GM21381 (cell line): Measurements from ENCODE around the gene FAM228A.

Experiments
- ATAC-seq: cut with Tn5 transposase; IDR thresholded peaks from one replicate; pipeline ENCODE4 v1.9.1; 2021; ENCODE audit warnings: mild to moderate bottlenecking, moderate library complexity; ENCODE audit not compliant: unreplicated experiment

FAM228A gene

GRCh38 chr2:24222946-24223345 lies 48.1 kb downstream of the FAM228A start:
- no peak for ATAC-seq

- ATAC-seq: no peak
Observed at GRCh38 chr2:24225499-24226242, 50.8 kb downstream of the FAM228A start.

DNA sequence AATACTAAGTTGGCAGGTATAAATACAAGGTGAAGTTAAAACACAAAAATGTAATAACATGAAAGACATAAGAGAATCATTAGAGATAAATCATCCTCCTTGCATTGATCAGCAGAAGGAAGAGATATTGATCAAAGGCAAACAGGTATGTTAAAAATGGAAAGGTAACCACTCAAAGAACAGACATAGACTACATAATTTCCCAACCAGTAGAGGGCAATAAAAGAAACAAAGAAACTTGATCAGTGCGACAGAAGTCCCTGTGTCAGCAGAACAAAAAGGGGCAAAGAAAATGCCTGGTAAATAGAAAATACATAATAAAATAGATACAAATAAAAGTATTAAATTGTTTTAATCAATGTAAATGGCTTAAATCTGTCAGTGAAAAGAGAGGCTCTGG lies 53.6 kb downstream of the FAM228A start:
- ATAC-seq: no peak

- no peak for ATAC-seq
Observed at GRCh38 chr2:24231461-24231881, 56.6 kb downstream of the FAM228A start.

- no peak for ATAC-seq
Observed at GRCh38 chr2:24233321-24233720, 58.5 kb downstream of the FAM228A start.

DNA sequence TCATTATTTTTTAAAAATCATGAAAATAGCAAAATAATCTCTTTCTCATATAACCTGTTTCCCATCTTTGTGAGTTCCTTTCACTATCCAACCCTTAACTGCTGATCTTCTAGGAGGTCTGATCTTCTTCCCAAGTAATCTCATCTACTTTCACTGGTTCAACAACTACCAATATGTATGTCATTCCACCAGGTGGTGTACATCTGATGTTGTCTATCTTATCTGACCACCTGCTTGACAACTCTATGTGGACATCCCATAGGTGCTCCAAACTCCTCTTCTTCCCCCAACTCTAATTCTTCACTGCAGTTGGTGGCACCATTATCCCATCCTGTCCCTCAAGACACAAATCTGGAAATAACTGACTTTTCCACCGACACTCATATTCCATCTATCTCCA lies 62.5 kb downstream of the FAM228A start:
- ATAC-seq: no peak

GRCh38 chr2:24238158-24238557 lies 63.3 kb downstream of the FAM228A start:
- no peak for ATAC-seq

DNA sequence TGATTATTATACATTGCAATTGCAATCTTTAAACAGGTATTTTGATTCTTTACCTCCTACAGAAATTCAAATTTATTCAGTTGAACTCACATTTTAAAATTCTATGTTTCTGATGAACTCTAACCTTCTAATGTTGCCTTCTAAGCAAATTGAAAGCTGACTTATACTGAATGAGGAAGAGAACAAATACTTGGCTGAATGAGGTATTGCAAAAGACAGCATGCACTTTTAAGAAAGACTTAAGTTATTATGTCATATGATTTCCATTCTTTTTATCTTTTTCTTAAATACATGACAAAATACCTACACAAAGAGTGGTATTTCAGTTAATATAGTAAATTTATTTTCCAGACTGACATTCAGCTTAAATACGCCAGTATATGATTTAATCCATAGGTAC lies 64.7 kb downstream of the FAM228A start:
- no peak for ATAC-seq
